ENCODE measurements around the gene SBSN. TPM values are rescaled to one million over a fixed set of nuclear protein-coding genes. Genes with fewer than 3 reads are reported as not detected.

Gene SBSN
- total and polyA plus RNA-seq, 4 donors: not detected

DNA sequence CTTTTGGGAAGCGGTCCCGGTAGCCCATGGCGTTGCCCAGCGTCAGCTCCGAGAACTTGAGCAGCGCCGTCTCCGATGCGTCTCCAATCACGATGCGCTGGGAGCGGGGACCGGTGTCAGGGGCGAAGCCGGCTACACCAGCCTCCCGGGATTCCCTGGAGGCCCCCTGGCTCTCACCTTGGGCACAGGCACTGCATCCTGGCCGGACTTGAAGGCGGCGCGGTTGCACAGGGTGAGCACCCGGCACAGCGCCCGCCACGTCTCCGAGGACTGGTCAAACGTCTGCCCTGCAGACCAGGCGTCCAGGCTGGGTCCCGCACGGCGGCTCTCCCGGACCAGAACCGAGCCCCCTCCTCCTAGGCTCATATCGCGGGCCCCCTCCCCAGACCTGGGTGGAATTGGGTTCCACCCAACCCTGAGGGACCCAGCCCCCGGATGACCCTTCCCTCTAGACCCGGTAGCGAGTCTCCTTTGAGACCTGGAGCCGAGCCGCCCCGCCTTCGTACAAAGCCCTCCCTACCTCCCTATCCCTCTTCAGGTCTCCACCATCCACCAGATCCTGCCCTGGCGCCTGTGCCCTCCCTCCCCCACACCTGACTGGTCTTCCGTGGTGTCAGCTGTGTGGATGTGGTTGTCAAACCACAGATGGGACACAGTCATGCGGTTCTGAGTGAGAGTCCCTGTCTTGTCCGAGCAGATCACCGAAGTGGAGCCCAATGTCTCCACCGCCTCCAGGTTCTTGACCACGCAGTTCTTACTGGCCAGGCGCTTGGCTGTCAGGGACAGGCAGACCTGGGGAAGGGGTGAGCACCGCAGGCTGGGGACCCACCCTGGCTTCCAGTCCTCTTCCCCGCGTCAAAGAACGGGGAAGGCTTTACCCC lies 30.5 kb upstream of the SBSN start:
- no peak overlapping the region for H3K27ac ChIP-seq (ENCODE audit: low read depth in 1 of 2, low read length in 2 of 2)
- WGBS: 38% methylated on average over 53 of the region's 53 CpGs
- no peak for DNase-seq (ENCODE audit: low spot score)
- peaks cover 0 to 7% (median 4%) of the 10 kb centered on the region in 4 donors for H3K4me1 ChIP-seq (ENCODE audit: control insufficient read depth in 4 of 4, insufficient read depth in 4 of 4, low read length in 3 of 4)
- peaks cover 0 to 4% (median 3%) of the 10 kb centered on the region in 4 donors for H3K27me3 ChIP-seq (ENCODE audit: control insufficient read depth in 4 of 4, insufficient read depth in 4 of 4, low read length in 3 of 4)
- TF ChIP-seq FOXA2 (IDR thresholded peaks at IDR 0.05): no peak
- no peak for TF ChIP-seq RAD21 (IDR thresholded peaks at IDR 0.05)
- no peak for TF ChIP-seq NR2F2 (IDR thresholded peaks at IDR 0.05)
- TF ChIP-seq, protein P1, sequence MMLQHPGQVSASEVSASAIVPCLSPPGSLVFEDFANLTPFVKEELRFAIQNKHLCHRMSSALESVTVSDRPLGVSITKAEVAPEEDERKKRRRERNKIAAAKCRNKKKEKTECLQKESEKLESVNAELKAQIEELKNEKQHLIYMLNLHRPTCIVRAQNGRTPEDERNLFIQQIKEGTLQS (IDR thresholded peaks at IDR 0.05): no peak
- TF ChIP-seq HNF4A (conservative IDR thresholded peaks at IDR 0.05): no peak
- TF ChIP-seq SP1 (IDR thresholded peaks at IDR 0.05): no peak
- no peak for TF ChIP-seq TAF1 (conservative IDR thresholded peaks at IDR 0.05)
- TF ChIP-seq JUND (IDR thresholded peaks at IDR 0.05): no peak
- TF ChIP-seq, protein P2, sequence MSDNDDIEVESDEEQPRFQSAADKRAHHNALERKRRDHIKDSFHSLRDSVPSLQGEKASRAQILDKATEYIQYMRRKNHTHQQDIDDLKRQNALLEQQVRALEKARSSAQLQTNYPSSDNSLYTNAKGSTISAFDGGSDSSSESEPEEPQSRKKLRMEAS (IDR thresholded peaks at IDR 0.05): no peak
- TF ChIP-seq, protein P3, sequence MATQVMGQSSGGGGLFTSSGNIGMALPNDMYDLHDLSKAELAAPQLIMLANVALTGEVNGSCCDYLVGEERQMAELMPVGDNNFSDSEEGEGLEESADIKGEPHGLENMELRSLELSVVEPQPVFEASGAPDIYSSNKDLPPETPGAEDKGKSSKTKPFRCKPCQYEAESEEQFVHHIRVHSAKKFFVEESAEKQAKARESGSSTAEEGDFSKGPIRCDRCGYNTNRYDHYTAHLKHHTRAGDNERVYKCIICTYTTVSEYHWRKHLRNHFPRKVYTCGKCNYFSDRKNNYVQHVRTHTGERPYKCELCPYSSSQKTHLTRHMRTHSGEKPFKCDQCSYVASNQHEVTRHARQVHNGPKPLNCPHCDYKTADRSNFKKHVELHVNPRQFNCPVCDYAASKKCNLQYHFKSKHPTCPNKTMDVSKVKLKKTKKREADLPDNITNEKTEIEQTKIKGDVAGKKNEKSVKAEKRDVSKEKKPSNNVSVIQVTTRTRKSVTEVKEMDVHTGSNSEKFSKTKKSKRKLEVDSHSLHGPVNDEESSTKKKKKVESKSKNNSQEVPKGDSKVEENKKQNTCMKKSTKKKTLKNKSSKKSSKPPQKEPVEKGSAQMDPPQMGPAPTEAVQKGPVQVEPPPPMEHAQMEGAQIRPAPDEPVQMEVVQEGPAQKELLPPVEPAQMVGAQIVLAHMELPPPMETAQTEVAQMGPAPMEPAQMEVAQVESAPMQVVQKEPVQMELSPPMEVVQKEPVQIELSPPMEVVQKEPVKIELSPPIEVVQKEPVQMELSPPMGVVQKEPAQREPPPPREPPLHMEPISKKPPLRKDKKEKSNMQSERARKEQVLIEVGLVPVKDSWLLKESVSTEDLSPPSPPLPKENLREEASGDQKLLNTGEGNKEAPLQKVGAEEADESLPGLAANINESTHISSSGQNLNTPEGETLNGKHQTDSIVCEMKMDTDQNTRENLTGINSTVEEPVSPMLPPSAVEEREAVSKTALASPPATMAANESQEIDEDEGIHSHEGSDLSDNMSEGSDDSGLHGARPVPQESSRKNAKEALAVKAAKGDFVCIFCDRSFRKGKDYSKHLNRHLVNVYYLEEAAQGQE (IDR thresholded peaks at IDR 0.05): no peak
- TF ChIP-seq HNF4G (IDR thresholded peaks at IDR 0.05): no peak
- TF ChIP-seq, protein P4, sequence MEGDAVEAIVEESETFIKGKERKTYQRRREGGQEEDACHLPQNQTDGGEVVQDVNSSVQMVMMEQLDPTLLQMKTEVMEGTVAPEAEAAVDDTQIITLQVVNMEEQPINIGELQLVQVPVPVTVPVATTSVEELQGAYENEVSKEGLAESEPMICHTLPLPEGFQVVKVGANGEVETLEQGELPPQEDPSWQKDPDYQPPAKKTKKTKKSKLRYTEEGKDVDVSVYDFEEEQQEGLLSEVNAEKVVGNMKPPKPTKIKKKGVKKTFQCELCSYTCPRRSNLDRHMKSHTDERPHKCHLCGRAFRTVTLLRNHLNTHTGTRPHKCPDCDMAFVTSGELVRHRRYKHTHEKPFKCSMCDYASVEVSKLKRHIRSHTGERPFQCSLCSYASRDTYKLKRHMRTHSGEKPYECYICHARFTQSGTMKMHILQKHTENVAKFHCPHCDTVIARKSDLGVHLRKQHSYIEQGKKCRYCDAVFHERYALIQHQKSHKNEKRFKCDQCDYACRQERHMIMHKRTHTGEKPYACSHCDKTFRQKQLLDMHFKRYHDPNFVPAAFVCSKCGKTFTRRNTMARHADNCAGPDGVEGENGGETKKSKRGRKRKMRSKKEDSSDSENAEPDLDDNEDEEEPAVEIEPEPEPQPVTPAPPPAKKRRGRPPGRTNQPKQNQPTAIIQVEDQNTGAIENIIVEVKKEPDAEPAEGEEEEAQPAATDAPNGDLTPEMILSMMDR (IDR thresholded peaks at IDR 0.05; ENCODE audit: low read depth, low read length, missing input control): no peak
- TF ChIP-seq YY1 (IDR thresholded peaks at IDR 0.05): no peak
- TF ChIP-seq GABPA (IDR thresholded peaks at IDR 0.05 in 1 of 2, conservative IDR thresholded peaks at IDR 0.05 in 1 of 2): no peak
- TF ChIP-seq EGR1 (IDR thresholded peaks at IDR 0.05; ENCODE audit: low read depth in 2 of 2): no peak
- TF ChIP-seq RXRA (IDR thresholded peaks at IDR 0.05): no peak
- TF ChIP-seq, protein P5, sequence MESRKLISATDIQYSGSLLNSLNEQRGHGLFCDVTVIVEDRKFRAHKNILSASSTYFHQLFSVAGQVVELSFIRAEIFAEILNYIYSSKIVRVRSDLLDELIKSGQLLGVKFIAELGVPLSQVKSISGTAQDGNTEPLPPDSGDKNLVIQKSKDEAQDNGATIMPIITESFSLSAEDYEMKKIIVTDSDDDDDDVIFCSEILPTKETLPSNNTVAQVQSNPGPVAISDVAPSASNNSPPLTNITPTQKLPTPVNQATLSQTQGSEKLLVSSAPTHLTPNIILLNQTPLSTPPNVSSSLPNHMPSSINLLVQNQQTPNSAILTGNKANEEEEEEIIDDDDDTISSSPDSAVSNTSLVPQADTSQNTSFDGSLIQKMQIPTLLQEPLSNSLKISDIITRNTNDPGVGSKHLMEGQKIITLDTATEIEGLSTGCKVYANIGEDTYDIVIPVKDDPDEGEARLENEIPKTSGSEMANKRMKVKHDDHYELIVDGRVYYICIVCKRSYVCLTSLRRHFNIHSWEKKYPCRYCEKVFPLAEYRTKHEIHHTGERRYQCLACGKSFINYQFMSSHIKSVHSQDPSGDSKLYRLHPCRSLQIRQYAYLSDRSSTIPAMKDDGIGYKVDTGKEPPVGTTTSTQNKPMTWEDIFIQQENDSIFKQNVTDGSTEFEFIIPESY (IDR thresholded peaks at IDR 0.05): no peak
- TF ChIP-seq FOXA1 (IDR thresholded peaks at IDR 0.05): no peak
- H3K9me3 ChIP-seq (ENCODE audit: control insufficient read depth in 4 of 4, low read length in 3 of 4): no peaks in the 10 kb centered on the region
- H3K36me3 ChIP-seq (ENCODE audit: control insufficient read depth in 4 of 4, insufficient read depth in 3 of 4, low read depth in 1 of 4, low read length in 3 of 4): no peaks in the 10 kb centered on the region
- H3K9ac ChIP-seq (ENCODE audit: low read depth in 1 of 2, low read length in 2 of 2): no peak overlapping the region
- H3K4me3 ChIP-seq (ENCODE audit: low read depth in 1 of 3, low read length in 3 of 3): peak overlapping the region in 1 of 3 donors; percentile 19
